Dermis microvascular lymphatic vessel endothelial cell (primary cell): ENCODE data around the gene MPEG1. TPM values are rescaled to one million over a fixed set of nuclear protein-coding genes. Genes with fewer than 3 reads are reported as not detected.

ENCODE experiments used
- DNase-seq, 2 donors: peaks; one replicate each; pipeline versions ENCODE4 v3.0.0 to v3.0.0-alpha.2; 2010; ENCODE audit warnings: low read depth in 2 of 2
- total RNA-seq: library from RNA; depleted of rRNA; stranded (reverse); fragments of >200 nt; gene quantifications from 2 replicates; pipeline ENCODE4 v1.2.1, GENCODE V29; 2014

MPEG1 gene
- total RNA-seq, 1 donor from 2014 or later = not detected

DNA sequence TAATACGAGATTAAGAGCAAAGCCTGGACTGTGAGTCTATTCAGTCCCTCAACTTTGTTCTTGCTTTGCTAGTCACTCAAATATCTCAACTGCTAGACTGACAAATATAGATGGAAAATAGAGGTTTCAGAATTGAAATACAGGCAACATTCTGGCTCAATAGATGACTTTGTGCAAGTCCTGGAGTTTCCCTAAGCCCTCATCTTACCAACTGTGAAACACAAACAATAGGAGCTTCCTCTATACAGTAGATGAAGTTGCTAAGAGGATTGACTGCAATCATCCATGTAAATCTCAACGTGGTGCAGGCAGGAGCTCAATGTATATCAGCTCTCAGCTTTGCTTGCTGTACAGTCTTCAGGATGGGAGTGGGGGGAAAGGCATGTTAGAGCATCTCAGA is 6.2 kb upstream of the MPEG1 start:
- DNase-seq = peak in 1 of 2 donors; percentile 16

DNA sequence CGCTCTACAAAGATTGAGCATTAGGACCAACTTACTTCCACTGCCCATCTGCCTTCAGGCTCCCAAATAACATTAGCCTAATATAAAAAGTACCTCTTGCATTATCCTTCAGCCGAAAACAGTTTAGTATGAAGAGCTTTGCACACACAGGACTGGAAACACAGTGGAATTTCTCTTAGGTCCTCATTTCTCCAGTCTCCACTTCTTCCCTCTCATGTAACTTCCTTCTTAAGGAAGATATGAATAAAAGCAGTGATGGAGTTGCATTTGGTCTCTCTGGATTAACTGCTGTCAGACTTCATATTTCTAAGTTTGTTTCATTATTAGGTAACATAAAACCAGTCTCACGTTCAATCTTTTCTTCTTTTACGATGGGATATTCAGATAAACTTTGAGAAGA is 5.6 kb upstream of the MPEG1 start:
- no peak for DNase-seq

DNA sequence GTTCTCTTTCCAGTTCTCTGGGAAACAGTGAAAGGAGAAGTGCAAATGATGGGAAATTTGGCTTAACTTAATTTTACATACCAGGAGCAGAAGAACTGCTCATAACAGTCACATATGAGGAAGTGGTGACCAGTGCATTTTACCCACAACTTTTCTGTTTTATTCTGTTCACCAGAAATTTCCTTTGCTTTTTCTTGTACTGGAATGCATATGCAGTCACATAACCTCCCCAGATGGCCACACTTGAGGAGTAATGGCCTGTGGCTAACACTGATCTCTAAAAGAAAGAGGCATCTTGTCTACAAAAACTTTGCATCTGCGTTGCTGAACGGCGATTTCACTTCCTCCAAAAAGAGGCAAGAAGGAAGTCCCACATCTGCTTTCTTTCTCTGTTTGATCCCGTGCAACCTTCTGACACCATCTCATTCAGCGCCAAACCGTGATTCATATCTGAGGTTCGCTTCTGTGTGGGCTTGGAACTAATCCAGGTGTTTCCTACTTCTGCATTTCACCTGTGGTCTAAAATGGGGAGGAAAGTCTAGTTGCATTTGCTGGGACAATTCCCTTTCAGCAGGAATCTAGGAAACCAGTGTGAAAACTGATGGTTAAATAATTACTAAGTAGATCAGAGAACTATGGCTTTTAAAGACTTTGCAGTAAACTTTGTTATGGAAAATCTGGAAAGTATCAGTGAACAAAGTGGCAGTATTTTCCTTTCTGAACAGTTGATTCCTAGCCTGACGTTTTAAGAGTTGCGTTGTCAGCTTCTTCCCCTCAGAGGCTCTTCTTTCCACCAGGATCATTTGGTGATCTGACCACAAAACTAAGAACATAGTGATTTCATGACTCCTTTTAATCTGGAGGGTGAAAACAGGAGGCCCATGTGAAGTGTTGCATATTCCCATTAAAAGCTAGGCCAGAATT is 4.2 kb upstream of the MPEG1 start:
- DNase-seq = peak; percentile 63 to 83

DNA sequence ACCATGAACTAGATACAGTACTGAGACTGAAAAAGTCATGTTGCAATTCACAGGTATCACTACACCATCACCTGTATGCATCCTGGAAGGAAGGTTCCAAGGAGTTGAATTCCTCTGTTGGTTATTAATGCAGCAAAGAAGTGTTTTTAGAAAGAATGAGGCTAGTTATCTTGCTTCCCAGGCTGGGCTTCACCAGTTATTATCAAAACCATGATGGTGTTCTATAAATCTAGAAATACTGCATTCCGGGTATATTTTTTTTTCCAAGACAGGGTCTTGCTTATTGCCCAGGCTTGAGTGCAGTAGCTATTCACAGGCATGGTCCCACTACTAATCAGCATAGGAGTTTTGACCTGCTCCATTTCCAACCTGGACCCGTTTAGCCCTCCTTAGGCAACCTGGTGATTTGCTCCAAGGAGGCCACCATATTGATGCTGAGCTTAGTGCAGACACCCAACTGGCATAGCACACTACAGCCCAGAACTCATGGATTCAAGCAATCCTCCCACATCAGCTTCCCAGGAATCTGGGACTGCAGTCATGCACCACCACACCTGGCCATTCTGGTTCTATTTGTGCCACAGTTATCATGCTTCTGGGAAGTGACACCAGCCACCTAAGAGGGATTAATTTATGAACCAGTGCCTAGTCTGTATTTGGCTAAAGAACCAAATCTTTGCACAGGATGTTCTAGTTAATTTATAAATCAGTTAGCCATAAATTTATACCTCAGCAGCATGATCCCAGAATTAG is 1.6 kb upstream of the MPEG1 start:
- DNase-seq = no peak

DNA sequence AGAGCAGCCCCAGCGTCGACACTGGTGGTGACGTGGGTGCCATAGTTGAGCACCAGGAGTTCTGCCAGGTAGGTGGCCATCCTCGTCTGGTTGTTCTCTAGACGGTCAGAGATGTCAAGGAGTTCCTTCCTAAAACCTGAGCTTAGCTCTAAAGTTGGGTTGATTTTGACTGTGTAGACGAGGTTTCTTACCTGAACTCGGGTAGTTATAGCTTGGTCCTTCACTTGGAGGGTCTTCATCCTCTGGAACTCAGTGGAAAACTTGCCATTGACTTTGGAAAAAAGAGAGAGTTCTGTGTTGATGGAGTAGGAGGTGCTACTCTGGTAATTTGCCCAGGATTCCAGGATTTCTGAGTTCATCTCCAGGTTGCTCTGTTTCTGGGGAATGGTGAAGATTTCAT is 505 bp downstream of the MPEG1 start:
- no peak for DNase-seq

DNA sequence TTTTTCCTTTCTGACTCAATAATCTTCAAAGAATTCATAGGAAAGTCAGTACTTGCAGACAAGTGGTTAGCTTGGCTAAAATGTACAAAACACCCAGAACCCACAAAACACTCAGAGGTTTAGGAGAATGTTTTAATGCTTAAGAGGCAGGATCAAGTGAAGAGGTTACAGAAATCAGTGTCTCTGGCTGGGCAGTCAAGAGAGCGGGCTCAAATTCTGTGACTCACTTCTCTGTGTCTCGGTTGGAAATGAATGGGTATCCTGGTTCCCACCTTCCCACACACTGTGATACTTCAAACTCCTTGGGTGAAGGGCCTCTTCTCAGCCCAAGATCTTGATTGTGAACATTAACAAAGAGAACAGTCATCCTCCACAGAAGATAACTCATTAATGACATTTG is 3.8 kb downstream of the MPEG1 start:
- no peak for DNase-seq

DNA sequence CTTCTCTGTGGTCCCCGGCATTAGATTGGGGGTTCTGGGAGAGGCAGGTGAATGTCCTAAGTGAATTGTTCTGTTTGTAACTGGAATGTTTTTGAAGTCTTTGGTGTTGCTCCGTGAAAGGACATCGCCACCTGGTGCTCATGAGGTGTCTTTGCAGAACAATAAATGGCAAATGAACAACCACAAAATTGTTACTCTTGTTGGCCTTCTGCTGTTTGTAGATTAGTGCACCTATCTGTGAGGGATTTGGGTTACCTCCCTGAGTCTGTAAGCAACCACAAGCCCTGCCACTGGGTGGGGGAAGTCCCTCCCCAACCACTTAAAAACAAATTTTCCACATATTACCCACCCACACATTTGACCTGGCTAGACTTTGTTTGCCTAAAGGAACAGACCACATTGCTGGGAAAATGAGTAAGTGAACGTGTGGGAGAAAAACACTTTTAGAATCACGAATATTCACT is 4.7 kb downstream of the MPEG1 start:
- DNase-seq = peak; percentile 45 to 70

DNA sequence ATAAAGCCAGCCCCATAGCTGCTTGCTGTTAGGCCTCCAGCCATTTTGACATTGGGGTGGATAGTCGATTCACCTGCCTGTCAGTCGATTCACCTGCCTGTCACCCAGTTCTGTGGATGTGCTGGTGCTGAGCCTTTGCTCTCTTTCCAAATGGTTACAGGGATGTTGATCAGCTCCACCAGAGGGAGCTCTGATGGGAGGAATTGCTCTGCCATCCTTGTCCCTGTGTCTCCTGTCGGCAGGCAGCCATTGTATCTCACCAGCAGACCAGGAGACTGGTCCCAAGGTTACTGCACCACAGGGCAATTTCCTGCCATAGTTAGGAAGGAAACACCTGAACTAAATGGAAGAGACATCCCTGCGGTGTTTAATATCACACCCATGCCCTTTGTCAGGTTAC is 6.1 kb downstream of the MPEG1 start:
- DNase-seq = peak; percentile 36 to 61

DNA sequence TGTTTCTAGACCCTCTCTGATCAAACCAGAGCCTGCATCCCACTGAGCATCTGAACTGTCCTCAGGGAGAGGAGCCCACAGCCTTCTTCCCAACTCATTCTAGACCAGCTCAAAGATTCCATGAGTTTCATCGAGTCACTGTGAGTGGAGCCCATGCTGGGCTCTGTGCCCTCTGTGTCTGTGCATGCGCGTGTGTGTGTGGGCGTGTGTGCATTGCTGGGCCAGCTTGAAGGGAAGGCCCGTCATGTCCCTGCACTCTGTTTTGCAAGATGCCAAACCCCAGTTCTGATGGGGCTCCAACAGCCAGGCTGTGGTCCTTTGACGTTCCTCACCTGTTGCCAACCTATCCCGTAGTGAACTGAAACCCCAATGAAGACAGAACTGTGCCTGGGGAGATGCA is 7.1 kb downstream of the MPEG1 start:
- no peak for DNase-seq

DNA sequence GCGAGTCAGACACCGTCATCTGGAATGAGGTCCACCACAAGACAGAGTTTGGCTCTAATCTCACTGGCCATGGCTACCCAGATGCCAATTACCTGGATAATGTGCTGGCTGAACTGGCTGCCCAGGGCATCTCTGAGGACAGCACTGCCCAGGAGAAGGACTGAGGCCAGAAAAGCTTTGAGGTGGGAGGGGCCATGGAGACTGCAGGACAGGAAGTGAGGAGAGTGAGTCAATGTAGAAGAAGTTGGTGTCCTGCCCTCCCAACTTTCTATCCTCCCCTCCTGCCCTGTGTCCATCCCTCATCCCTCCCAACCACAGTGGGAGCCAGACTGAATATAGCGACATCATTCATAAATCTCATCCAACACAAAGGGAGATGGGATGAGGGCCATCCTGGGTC is 8.0 kb downstream of the MPEG1 start:
- no peak for DNase-seq

DNA sequence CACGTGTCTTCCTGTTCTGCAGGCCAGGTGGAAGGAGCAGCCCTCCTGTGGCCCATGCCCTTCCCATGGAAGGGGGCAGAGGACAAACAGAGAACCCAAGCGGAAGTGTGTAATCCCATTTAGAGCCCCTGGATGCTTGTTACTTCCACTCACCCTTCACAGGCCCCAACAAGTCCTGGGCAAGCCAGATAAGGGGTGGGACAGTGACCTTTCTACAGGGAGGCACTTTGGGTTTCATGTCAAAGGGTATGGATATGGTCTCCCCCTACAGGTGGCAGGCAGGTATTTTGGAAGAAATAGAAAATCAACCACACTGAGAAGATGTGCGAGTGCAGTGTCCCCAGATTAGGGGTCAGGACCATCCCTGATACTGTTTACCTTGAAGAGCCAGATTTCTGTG is 11.4 kb downstream of the MPEG1 start:
- no peak for DNase-seq

DNA sequence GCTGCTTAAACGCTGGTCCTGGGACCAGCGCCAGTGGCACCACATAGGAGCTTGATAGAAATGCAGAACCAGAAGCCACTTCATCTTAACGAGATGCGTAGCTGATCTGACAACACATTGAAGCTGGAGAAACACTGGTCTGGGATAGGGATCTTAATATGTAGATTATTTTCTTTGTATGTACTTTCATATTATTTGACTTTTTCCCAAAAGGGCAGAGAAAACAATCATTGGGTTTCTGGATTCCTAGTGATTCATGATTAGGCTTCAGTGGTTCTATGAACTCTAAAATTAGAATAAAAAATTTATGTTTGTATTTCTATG is 12.3 kb downstream of the MPEG1 start:
- no peak for DNase-seq

DNA sequence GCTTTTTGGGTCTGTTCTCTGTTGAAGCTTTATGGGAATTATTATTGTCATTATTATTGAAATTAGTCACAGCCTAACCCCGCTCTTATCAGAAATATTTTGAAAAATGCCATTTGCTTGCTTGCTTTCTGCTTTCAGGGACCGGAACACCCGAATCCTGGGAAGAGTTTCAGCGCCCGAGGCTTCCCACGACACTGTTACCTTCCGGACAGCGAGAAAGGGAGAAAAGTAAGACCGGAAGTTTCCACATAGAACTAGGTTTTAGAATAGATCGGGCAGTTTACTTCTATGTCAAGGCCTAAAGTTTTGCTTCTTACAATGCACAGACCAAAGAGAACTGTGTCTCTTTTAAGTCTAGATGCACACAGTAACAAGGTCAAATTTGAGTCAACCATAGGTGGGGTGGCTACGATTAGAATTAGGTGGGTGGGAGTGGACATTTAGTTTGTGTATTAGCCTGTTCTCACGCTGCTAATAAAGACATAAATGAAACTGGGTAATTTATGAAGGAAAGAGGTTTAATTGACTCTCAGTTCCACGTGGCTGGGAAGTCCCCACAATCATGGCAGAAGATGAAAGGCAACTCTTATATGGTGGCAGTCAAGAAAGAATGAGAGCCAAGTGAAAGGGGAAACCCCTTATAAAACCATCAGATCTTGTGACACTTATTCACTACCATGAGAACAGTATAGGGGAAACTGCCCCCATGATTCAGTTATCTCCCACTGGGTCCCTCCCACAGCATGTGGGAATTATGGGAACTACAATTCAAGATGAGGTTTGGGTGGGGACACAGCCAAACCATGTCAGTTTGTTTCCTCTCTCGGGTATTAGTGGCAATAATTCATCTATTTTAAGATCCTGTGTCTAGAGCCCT is 12.9 kb downstream of the MPEG1 start:
- no peak for DNase-seq

DNA sequence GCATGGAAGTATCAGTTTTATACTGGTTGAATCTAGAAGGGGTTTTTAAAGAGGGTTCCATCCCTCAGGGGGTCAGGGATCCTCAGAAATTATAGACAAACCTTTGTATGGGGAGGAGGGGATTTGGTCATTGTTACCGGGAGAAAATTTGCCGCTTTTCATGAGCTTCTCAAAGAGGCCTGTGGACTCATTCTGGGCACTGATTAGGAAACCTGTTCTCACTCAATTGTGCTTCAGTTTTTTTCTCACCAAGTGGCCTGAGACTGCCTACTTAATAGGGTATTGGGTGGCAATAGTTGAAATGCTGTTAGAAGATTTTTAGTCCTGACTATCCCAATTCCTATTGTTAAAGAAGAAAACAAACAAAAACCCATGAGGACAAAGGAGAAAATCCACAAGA is 14.0 kb downstream of the MPEG1 start:
- DNase-seq = no peak

DNA sequence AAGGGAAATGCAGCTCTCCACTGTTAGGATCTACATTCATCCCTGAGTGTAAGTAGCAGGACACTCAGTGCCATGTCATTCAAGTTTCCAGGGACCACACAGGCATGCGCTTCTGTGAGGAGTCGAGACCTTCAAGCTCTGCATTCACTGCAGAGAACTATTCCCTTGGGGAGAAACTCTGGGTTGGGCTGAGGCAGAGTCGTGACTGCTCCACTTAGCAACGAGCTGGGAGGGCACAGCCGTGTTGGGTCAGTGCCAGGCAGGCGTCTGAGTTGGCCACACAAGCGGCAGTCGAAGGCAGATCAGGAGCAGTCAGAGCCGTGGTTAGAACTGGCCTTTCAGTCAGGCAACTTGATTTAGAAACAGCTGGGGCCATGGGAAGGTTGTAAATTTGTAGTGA is 14.7 kb downstream of the MPEG1 start:
- peak in 1 of 2 donors; percentile 61 for DNase-seq

DNA sequence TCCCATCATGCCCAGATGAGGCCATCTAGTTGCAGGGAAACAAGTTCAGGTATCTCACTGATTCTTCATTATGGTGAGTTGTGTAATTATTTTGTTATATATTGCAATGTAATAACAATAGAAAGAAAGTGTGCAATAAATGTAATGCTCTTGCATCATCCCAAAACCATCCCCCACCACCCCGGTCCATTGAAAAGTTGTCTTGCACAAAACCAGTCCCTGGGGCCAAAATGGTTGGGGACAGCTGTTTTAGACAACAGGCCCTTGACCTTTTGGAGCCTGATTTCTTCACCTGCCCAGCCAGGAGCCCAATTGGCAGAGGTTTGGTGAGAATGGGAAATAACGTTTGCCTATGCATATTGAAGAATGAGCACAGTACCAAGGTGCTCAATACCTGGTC is 15.9 kb downstream of the MPEG1 start:
- DNase-seq = no peak

DNA sequence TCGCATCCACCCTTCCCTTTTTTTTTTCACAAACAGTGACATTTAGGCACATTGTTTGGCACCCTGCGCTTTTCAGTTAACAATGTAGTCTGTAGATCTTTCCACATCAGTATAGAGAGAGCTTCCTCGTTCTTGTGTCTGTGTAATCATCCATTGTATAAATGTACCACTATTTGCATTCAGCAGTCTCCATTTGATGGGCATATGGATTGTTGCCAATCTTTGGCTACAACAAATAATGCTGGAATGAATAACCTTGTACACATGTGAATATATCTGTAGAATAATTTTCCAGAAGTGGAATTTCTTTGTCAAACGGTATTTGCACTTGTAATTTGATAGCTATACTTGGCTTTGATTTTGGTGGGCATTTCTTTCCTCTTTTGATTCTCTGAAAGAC is 17.1 kb downstream of the MPEG1 start:
- DNase-seq = peak; percentile 50 to 61

DNA sequence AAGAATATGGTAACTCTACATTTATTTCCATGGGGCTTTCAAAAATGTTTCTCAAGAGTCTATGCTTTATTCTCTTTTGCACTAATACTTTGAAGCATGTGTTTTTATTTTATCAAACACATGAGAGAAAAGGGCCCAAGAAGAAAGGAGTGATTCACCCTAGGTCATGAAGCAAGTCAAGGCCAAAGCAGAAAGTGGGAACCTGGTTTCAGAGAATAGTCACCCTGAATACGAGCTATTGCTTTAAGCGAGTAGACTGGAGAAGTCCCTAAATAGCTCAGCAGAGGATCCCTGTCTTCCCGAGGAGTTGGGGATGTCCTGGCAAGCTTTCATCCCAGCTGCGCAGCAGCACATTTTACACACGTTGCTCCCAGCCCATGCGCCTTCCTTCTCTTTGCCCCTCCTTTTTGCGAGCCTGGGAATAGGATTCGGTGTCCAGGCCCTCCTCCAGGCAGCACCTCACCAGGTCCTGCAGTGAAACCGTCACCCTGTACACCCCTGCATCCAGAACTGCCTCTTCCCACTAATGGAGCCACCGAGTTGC is 19.1 kb downstream of the MPEG1 start:
- no peak for DNase-seq

DNA sequence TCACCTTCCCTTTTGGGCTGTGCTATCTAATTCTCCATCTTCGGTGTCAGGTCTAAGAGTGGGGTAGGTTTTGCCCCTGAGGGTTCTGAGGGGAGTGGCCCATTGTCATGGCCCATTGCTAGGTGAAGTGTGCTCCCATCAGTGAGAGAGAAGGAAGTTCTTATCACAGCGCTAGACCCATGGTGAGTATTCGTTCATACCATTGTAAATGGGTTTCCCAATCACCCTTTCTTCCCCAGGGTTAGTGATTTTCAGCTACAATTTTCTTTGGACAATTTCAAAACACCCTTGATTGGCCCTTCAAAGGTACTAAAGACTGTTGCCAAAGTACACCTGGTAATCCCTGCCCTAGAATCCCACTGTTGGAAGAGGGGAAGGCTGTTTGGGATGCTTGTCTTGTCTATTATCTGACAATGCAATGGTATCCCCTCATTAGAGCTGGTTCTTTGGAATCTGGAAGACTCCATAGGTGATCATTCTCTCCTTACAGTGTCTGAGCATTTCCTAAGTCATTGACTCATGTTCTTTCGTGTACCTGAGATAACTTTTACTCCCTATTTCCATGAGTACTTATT is 20.2 kb downstream of the MPEG1 start:
- DNase-seq = no peak

DNA sequence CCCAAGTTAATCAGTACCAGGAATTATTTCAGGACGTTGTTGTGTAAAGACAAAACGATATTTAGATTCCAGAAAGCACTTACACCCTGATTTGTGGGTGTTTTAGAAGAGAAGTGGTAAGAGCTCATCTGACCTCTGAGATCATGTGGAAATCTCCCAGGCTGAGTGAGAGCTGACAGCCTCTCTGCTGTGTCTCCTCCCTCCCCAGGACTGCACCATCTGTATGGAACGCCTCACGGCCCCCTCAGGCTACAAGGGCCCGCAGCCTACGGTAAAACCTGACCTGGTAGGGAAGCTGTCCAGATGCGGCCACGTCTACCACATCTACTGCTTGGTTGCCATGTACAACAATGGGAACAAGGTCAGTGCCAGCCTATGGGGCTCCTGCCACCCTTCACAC is 20.8 kb downstream of the MPEG1 start:
- no peak for DNase-seq

DNA sequence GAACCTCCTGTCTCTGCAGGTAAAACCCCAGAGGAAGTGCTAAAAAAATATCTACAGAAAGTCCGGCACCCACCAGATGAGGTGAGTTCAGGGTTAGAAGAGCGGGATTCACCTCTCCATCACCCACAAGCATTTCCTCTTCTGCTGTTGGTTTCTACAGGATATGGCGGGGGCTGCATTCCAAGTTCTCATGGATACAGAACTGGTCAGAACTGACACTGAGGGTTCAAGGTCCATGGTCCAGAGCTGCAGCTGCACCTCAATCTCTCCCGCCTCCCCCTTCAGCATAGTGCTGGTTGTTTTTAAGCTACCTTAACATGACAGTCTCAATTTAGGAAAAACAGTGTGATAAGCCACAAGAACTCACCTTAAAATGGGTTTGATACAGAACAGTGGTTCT is 21.6 kb downstream of the MPEG1 start:
- DNase-seq = no peak
